ENCODE data around the gene NR4A2.

NR4A2 gene

DNA sequence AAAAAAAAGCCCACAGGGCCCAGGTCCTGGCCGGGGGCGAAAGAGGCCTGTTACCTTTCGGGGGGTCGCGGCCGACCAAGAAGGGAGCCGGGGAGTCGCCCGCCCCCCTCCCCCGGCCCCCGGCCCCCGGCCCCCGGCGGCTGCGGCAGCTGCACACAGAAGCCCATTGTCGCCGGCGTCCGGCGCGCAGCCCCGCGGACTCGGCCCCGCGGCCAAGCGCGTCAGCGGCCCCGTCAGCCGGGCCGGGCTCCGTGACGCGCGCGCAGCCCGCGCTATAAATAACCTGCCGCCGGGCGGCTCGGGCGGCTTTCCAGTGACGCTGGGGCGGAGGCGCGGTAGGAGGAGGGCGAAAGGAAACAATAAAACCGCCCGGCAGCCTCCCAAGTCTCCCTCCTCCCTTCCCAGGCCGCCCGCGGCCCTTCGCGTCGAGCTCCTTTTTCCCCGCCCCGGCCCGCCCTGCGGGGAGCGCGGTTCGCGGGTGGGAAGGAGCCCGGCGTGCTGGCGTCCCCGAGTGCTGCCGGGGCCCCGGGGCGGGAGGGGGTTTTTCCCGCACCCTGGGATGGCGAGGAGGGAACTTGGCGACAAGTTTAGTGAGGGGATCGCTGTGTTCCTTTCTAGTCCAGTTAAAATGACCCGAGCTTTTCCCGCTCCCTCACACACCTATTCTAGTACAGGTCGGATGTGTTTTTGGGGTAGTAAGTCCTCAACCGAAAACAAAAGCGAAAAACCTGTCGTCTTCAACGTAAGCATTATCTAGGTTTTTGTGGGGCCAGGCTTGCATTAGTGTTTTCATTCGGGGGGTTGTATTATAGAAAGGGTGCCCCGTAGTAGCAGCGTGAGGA is 10.0 kb upstream of the NR4A2 start (continued):
- TF ChIP-seq EGR2 (tag by site-specific recombination; IDR thresholded peaks at IDR 0.05; ENCODE audit: low read depth), result peak; percentile 47; the same call in 1 of the 2 replicates
- no peak for TF ChIP-seq ZFP3 (tag by site-specific recombination; IDR thresholded peaks at IDR 0.05; ENCODE audit: low read depth)
- no peak for TF ChIP-seq ZNF121 (tag by site-specific recombination; IDR thresholded peaks at IDR 0.05)
- no peak for TF ChIP-seq ZNF747 (tag by site-specific recombination; IDR thresholded peaks at IDR 0.05)
- TF ChIP-seq ZNF776 (tag by site-specific recombination; IDR thresholded peaks at IDR 0.05; ENCODE audit: borderline replicate concordance), result no peak
- TF ChIP-seq ZIC2 (tag by site-specific recombination; IDR thresholded peaks at IDR 0.05), result peak; percentile 75
- peak; percentile 32; the same call in 1 of the 2 replicates for TF ChIP-seq GLIS2 (tag by site-specific recombination; IDR thresholded peaks at IDR 0.05)
- no peak for TF ChIP-seq TRIM28 (IDR thresholded peaks at IDR 0.05; ENCODE audit: borderline replicate concordance, low read length)
- TF ChIP-seq ZNF354C (tag by site-specific recombination; IDR thresholded peaks at IDR 0.05; ENCODE audit: borderline replicate concordance, low read depth), result no peak
- TF ChIP-seq ZNF335 (tag by site-specific recombination; conservative IDR thresholded peaks at IDR 0.05), result no peak; the same call in none of the 2 replicates
- no peak for TF ChIP-seq ZNF48 (tag by site-specific recombination; IDR thresholded peaks at IDR 0.05)
- no peak for TF ChIP-seq ZNF785 (tag by site-specific recombination; IDR thresholded peaks at IDR 0.05)
- TF ChIP-seq SCRT1 (tag by site-specific recombination; IDR thresholded peaks at IDR 0.05; ENCODE audit: borderline replicate concordance), result no peak
- TF ChIP-seq ZNF23 (tag by site-specific recombination; IDR thresholded peaks at IDR 0.05; ENCODE audit: borderline replicate concordance), result no peak
- peak; percentile 91 for TF ChIP-seq ZBTB20 (tag by site-specific recombination; IDR thresholded peaks at IDR 0.05)
- 0 out of 2 replicates have a peak, but pooled peaks have one; percentile 26 for TF ChIP-seq ZNF600 (tag by site-specific recombination; IDR thresholded peaks at IDR 0.05)
- TF ChIP-seq ZNF658 (tag by site-specific recombination; IDR thresholded peaks at IDR 0.05), result no peak
- TF ChIP-seq ZNF18 (tag by site-specific recombination; IDR thresholded peaks at IDR 0.05), result no peak
- TF ChIP-seq ZNF768 (tag by site-specific recombination; IDR thresholded peaks at IDR 0.05), result no peak
- peak; percentile 66 for TF ChIP-seq ZNF76 (tag by site-specific recombination; IDR thresholded peaks at IDR 0.05; ENCODE audit: borderline replicate concordance, low read depth)
- TF ChIP-seq ZBTB21 (tag by site-specific recombination; IDR thresholded peaks at IDR 0.05), result no peak
- TF ChIP-seq ZNF24 (tag by site-specific recombination; IDR thresholded peaks at IDR 0.05), result no peak
- peak; percentile 77 for TF ChIP-seq KLF8 (tag by site-specific recombination; IDR thresholded peaks at IDR 0.05)
- TF ChIP-seq ZNF423 (tag by site-specific recombination; IDR thresholded peaks at IDR 0.05), result peak; percentile 43
- 0 out of 2 replicates have a peak, but pooled peaks have one; percentile 25 for TF ChIP-seq ZFP37 (tag by site-specific recombination; IDR thresholded peaks at IDR 0.05)
- TF ChIP-seq, protein P1, sequence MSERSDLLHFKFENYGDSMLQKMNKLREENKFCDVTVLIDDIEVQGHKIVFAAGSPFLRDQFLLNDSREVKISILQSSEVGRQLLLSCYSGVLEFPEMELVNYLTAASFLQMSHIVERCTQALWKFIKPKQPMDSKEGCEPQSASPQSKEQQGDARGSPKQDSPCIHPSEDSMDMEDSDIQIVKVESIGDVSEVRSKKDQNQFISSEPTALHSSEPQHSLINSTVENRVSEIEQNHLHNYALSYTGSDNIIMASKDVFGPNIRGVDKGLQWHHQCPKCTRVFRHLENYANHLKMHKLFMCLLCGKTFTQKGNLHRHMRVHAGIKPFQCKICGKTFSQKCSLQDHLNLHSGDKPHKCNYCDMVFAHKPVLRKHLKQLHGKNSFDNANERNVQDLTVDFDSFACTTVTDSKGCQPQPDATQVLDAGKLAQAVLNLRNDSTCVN (tag by site-specific recombination; optimal IDR thresholded peaks at IDR 0.05), result peak; percentile 68
- TF ChIP-seq KLF10 (tag by site-specific recombination; IDR thresholded peaks at IDR 0.05), result peak; percentile 38; the same call in 1 of the 2 replicates
- peak; percentile 95 for TF ChIP-seq ZBTB8A (tag by site-specific recombination; IDR thresholded peaks at IDR 0.05)
- TF ChIP-seq KLF1 (tag by site-specific recombination; IDR thresholded peaks at IDR 0.05), result peak; percentile 76
- TF ChIP-seq ZNF530 (tag by site-specific recombination; IDR thresholded peaks at IDR 0.05; ENCODE audit: low read depth), result no peak
- no peak; the same call in 1 of the 2 replicates for TF ChIP-seq KLF7 (tag by site-specific recombination; IDR thresholded peaks at IDR 0.05; ENCODE audit: borderline replicate concordance)
- no peak for TF ChIP-seq YY1 (tag by site-specific recombination; IDR thresholded peaks at IDR 0.05)
- TF ChIP-seq, protein P2, sequence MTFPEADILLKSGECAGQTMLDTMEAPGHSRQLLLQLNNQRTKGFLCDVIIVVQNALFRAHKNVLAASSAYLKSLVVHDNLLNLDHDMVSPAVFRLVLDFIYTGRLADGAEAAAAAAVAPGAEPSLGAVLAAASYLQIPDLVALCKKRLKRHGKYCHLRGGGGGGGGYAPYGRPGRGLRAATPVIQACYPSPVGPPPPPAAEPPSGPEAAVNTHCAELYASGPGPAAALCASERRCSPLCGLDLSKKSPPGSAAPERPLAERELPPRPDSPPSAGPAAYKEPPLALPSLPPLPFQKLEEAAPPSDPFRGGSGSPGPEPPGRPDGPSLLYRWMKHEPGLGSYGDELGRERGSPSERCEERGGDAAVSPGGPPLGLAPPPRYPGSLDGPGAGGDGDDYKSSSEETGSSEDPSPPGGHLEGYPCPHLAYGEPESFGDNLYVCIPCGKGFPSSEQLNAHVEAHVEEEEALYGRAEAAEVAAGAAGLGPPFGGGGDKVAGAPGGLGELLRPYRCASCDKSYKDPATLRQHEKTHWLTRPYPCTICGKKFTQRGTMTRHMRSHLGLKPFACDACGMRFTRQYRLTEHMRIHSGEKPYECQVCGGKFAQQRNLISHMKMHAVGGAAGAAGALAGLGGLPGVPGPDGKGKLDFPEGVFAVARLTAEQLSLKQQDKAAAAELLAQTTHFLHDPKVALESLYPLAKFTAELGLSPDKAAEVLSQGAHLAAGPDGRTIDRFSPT (tag by site-specific recombination; IDR thresholded peaks at IDR 0.05), result no peak
- TF ChIP-seq ZNF366 (tag by site-specific recombination; conservative IDR thresholded peaks at IDR 0.05), result no peak
